DMS53 (cell line): ENCODE results near the gene DNAJB6.
"Not testable (repeated sequence)": the region's sequence is repeated elsewhere in the genome, so short reads cannot be mapped to it uniquely, and the experiment has no call there.

Source experiments
- DNase-seq: peaks from one replicate; lab custom pipeline; 2025; lab: John Stamatoyannopoulos, UW

The DNAJB6 gene

GRCh38 chr7:157323401-157323800, 13.4 kb upstream of the DNAJB6 start:
- no peak for DNase-seq

GRCh38 chr7:157329447-157329846, 7.4 kb upstream of the DNAJB6 start:
- DNase-seq: no peak

GRCh38 chr7:157330567-157330966, 6.2 kb upstream of the DNAJB6 start:
- not testable (repeated sequence) for DNase-seq

GRCh38 chr7:157331049-157331448, 5.8 kb upstream of the DNAJB6 start:
- not testable (repeated sequence) for DNase-seq

- DNase-seq: no peak
Measured at GRCh38 chr7:157335236-157335635, 1.6 kb upstream of the DNAJB6 start.

GRCh38 chr7:157335991-157336382, 817 bp upstream of the DNAJB6 start:
- no peak for DNase-seq

- DNase-seq: peak; percentile 77
Measured at GRCh38 chr7:157337316-157338149, 729 bp downstream of the DNAJB6 start.

- DNase-seq: peak; percentile 79
Measured at GRCh38 chr7:157339777-157340677, 3.2 kb downstream of the DNAJB6 start.

GRCh38 chr7:157347217-157347904, 10.6 kb downstream of the DNAJB6 start:
- no peak for DNase-seq

GRCh38 chr7:157348548-157348947, 11.7 kb downstream of the DNAJB6 start:
- DNase-seq: no peak

- DNase-seq: no peak
Measured at GRCh38 chr7:157352516-157352915, 15.7 kb downstream of the DNAJB6 start.

- DNase-seq: no peak
Measured at GRCh38 chr7:157355784-157356511, 19.1 kb downstream of the DNAJB6 start.

- DNase-seq: no peak
Measured at GRCh38 chr7:157357129-157358040, 20.6 kb downstream of the DNAJB6 start.

GRCh38 chr7:157358041-157358752, 21.4 kb downstream of the DNAJB6 start:
- no peak for DNase-seq

- DNase-seq: no peak
Measured at GRCh38 chr7:157358753-157359096, 21.9 kb downstream of the DNAJB6 start.

- DNase-seq: no peak
Measured at GRCh38 chr7:157359581-157359980, 22.8 kb downstream of the DNAJB6 start.

- no peak for DNase-seq
Measured at GRCh38 chr7:157360483-157361025, 23.8 kb downstream of the DNAJB6 start.

- no peak for DNase-seq
Measured at GRCh38 chr7:157361537-157361936, 24.7 kb downstream of the DNAJB6 start.

- DNase-seq: no peak
Measured at GRCh38 chr7:157362729-157363128, 25.9 kb downstream of the DNAJB6 start.

GRCh38 chr7:157366722-157367121, 29.9 kb downstream of the DNAJB6 start:
- DNase-seq: no peak
